Lower leg skin (tissue), 3 donors: ENCODE measurements around the gene LIAS.

ENCODE experiments used
- CTCF ChIP-seq, 3 donors: fragments of 450-650 bp; IDR thresholded peaks; one replicate each; pipeline ENCODE4 v1.5.1; 2016; ENCODE audit warnings: antibody characterized with exemption in 3 of 3, mild to moderate bottlenecking in 3 of 3, moderate library complexity in 2 of 3
- POLR2A ChIP-seq, 2 donors: fragments of 450-650 bp; IDR thresholded peaks; one replicate each; pipeline ENCODE4 v1.6.1; 2016 to 2017; ENCODE audit warnings: antibody characterized with exemption in 2 of 2, mild to moderate bottlenecking in 1 of 2, moderate library complexity in 1 of 2

GRCh38 chr4:39480251-39480650 lies 21.4 kb downstream of the LIAS start:
- TF ChIP-seq CTCF (IDR thresholded peaks at IDR 0.05) = no peak
- no peak for TF ChIP-seq POLR2A (IDR thresholded peaks at IDR 0.05)
